Ammon's horn (tissue), 1 donor: ENCODE results near the gene PKN1.

ENCODE experiments used
- DNase-seq: peaks from one replicate; pipeline ENCODE4 v3.0.0-alpha.2; 2016; ENCODE audit warnings: low spot score

The PKN1 gene

DNA sequence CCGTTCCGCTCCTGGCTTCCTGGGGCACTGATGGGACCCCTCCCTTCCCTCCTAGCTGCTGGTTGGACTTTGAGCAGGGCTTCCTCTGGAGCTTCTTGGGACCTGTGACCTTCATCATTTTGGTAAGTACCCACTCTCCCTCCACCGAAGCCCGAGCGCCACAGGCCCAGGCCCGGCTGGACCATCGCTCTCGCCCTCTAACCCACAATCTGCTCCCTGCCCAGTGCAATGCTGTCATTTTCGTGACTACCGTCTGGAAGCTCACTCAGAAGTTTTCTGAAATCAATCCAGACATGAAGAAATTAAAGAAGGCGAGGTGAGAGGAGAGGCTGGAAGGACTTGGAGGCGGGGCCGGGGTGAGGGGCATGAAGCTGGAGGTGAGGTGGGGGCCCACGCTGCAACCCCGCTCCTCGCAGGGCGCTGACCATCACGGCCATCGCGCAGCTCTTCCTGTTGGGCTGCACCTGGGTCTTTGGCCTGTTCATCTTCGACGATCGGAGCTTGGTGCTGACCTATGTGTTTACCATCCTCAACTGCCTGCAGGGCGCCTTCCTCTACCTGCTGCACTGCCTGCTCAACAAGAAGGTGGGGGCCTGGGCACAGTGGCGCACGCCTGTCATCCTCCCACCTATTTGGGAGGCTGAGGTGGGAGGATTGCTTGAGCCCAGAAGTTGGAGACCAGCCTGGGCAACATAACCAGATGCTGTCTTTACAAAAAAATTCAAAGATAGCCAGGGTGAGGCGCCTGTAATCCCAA lies 26.3 kb upstream of the PKN1 start:
- DNase-seq = no peak

DNA sequence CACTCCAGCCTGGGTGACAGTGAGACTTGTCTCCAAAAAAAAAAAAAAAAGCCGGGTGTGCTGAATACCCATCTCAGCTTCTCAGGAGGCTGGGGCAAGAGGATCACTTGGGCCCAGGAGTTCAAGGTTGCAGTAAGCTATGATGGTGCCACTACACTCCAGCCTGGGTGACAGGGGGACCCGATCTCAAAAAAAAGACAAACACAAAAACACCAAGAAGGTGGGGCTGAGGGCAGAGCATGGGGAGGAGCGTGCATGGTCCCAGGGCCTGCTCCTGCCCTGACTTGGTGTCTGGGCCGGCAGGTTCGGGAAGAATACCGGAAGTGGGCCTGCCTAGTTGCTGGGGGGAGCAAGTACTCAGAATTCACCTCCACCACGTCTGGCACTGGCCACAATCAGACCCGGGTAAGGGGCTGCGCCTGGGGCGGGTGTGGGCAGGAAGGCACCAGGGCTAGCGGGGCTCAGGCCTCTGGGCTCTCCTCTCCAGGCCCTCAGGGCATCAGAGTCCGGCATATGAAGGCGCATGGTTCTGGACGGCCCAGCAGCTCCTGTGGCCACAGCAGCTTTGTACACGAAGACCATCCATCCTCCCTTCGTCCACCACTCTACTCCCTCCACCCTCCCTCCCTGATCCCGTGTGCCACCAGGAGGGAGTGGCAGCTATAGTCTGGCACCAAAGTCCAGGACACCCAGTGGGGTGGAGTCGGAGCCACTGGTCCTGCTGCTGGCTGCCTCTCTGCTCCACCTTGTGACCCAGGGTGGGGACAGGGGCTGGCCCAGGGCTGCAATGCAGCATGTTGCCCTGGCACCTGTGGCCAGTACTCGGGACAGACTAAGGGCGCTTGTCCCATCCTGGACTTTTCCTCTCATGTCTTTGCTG lies 25.3 kb upstream of the PKN1 start:
- no peak for DNase-seq

DNA sequence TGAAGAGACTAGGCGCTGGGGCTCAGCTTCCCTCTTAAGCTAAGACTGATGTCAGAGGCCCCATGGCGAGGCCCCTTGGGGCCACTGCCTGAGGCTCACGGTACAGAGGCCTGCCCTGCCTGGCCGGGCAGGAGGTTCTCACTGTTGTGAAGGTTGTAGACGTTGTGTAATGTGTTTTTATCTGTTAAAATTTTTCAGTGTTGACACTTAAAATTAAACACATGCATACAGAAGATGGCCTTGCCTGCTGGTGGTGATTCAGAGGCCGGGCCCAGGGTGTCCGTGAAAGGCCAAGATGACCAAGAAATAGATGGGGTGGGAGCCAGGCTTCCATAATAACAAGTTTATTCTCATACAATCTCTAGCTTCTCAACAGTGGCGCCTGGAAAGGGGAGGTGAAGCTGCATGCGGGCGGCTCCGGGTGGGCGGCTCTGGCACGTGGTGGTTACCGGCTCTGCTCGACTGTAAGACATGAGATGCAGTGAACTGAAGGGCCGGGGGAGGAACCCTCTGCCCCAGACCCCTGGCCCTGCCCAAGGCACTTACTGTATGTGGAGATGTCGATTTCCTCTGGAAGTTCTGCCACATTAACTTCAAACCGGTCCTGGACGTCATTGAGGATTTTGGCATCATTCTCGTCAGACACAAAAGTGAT lies 24.5 kb upstream of the PKN1 start:
- DNase-seq = no peak

DNA sequence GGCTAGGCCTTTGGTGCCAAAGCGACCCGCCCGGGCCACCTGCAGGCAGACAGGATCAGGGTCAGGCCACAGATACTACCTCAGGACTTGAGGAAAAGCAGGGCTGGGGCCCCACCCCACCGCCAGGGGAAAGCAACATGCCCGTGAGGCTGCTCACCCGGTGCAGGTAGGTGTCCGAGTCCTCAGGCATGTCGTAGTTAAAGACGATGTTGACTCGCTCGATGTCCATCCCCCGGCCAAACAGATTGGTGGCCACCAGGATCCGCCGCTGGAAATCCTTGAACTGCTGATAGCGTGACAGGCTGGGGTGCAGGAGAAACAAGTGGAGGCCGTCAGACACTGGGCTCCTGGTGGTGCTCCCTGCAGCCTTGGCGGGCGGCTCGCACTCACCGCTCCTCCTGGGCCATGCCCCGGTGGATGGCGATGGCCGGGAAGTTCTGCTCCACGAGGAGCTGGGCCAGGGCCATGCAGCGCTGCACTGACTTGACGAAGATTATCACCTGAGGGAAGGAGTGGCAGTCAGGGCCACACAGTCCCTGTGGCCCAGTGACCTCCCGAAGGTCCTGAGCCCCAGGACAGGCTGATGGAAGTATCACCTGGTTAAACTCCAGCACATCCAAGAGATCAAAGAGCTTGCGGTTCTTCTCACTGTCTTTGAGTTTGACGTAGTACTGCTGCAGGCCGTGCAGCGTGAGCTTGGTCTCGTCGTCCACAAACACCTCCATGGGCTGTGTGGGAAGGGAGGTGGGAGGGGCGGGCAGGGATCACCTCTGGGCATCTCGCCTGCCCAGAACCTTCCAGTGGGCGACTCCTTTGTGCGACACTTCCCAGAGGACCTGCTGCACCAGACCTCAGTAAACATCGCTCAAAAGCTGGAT lies 23.7 kb upstream of the PKN1 start:
- DNase-seq = no peak

DNA sequence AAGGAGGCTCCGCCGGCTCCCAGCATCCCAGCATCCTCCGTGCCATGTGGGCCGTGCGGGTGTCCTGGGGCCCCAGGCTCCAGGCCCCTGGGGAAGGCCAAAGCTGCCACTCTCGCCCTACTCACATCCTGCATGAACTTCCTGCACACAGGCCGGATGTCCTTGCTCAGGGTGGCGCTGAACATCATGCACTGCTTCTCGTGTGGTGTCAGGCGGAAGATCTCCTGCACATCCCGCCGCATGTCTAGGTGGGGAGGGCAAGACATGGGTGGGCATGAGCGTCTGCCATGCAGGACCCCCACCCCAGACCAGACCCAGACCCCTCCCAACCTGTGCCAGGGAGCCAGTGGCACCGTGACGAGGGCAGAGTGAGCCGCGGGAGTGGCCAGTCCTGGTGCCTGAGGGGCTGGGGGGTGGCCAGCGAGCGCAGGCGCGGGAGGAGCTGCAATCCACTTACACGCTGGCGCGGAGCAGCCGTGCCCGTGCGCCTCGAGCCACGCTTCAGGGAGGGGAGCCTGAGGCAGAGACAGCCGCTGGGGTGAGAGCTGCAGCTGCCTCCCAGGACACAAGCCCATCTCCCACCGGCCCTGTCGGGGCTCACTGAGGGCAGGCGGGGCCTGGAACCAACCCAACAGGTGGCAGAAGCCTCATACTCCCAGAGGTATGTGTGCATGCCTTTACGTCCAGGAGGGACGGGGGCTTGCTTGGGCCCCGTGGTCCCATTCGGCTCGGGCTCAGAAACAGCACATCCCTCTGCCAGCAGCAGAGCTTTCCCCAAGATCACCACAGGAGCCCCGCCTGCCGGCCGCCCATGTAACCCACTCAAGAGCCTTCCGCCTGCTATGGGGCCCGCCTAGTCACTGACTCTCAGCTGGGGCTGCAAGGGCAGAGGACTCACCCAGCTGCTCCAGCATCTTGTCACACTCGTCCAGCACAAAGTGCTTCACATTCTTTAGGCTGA lies 22.7 kb upstream of the PKN1 start:
- no peak for DNase-seq

DNA sequence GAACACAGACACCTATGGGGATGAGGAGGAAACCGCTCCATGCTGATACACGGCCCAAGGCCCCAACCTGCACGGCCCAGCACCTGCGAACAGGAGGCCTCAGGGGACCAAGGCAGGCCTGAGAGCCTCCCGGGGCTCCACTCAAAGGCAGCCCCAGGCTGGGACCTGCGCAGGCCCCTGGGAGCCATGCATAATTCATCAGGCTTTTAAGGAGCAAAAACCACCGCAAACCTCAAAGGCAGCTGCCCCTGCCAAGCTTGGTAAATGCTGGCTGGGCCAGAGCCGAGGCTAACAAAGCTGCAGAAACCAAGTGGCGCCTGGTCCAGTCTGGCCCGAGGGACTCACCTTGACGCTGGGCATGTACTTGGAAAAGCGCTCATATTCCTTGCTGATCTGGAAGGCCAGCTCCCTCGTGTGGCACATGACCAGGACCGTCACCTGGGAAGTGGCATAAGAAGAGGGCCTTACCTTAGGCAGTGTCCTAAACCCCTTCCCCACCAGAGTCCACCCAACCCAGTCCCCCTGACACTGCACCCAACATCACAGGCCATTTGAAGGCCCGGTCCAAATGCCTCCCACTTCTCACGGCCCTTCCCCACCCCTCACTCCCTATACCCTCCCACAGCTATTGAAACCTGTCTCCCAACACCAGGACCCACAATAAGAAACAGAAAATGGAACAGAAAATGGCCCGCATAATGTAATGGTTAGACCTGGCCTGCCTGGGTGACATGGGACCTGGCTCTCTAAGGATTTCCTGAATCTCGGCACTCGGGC lies 21.8 kb upstream of the PKN1 start:
- DNase-seq = no peak

DNA sequence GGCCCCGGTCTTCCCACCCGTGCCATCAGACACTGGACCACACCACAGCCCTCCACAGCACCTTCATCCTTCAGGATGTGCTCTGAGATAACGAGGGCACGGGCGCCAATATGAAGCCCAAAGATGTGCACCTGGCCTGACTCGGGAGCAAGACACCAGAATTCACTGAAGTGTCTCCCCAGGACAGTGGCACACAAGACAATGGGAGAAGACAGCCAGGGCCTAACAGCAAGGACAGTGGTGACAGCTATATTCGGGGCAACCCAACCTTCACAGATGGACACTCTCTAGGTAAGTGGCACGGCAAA lies 21.2 kb upstream of the PKN1 start:
- no peak for DNase-seq

DNA sequence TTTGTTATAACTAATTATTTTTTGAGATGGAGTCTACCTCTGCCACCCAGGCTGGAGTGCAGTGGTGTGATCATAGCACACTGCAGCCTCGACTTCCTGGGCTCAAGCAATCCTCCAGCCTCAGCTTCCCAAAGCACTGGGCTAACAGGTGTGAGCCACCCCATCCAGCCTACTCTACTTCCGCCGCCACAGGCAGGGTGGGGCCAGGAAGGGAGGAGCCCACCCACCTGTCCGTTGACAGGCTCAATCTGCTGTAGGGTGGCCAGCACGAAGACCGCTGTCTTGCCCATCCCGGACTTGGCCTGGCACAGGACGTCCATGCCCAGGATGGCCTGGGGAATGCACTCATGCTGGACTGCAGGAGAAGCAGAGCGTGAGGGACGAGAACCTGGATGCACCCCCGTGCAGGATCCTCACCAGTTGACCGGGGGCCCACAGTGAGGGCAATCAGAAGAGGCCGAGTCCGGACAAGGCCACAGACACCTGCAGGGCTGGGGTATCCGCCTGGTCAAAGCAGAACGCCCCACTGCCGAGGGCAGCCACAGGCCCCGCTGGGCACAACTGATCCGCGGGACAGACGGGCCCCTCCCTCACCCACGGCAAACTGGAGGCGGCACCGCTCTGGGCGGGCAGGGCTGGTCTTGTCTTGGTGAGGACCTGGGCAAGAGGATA lies 20.6 kb upstream of the PKN1 start:
- no peak for DNase-seq

DNA sequence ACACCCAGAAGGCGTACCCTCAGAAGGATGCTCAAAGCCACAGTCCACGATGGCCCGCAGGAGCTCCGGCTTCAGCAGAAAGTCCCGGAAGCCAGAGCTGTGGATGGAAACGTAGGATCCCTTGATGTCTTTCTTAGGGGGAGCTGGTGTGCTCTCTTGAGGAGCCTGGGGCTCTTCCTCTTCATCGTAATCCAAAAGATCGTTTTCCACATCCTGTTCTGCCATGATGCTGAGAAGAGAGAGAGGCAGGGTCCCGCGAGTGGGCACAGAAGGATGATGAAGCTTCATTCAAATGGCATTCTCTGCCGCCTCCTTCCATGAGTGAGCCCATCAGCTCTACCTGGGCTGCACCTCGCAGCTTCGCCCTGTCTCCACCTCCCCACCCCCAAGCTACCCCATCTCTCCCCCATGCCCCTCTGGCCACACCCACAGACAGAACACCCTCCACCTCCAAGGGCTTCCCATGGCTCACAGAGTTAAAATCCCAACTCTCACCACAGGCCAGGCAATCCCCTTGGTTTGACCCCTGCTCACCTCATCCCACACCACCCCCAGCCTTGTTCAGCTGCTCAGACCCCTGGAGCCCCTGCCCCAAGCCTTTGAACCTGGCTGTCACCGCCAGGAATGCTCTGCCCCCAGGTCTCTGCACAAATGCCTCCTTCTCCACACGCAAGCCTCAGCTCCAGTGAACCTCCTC lies 20.0 kb upstream of the PKN1 start:
- no peak for DNase-seq

GRCh38 chr19:14413693-14414181 lies 19.4 kb upstream of the PKN1 start:
- no peak for DNase-seq

DNA sequence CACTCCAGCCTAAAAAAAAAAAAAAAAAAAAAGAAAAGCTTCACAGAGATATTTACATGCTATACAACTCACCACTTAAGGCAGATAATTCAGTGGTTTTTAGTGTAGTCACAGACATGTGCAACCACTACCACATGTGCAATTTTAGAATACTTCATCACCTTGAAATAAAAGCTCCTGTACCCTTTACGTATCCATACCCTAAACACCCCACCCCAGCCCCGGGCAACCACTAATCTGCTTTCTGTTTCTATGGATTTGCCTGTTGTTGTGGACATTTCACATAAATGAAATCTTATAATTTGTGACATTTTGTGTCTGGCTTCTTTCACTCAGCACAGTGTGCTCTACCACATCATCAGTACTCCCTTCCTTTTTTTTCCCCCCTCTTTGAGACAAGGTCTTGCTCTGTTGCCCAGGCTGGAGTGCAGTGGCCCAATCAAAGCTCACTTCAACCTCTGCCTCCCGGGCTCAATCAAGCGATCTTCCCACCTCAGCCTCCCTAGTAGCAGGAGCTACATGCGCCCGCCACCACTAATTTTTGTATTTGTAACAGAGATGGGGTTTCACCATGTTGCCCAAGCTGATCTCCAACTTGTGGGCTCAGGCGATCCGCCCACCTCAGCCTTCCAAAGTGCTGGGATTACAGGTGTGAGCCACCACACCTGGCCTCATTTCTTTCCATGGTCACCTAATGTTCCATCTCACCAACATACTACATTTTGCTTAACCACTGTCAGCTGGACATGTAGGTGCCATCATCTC lies 18.0 kb upstream of the PKN1 start:
- DNase-seq = no peak

DNA sequence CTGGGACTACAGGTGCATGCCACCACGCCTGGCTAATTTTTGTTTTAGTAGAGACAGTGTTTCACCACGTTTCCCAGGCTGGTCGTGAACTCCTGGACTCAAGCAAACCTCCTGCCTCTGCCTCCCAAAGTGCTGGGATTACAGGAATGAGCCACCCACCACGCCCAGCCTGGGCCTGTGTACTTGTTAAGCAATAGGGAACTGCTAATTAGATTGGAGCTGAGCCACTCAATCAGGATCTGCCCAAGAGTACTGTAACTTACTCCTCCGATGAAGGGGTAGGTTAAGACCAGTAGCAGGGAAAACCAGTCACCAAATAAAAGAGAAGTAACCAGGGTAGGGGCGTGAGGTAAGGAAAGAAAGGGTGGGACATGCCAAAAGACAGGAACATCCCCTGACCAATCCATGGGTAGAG lies 16.3 kb upstream of the PKN1 start:
- DNase-seq = no peak

- DNase-seq = peak; percentile 84
These were observed 14.3 kb upstream of the PKN1 start for GRCh38 chr19:14418856-14419105.

GRCh38 chr19:14419106-14419813 lies 13.8 kb upstream of the PKN1 start, which contains the start of gene DDX39A:
DDX39A (minus strand) TSS chr19:14419341; CDS start chr19:14413220, 6,121 bp downstream.
- DNase-seq = peak; percentile 99

GRCh38 chr19:14425696-14426138 lies 7.4 kb upstream of the PKN1 start:
- no peak for DNase-seq

DNA sequence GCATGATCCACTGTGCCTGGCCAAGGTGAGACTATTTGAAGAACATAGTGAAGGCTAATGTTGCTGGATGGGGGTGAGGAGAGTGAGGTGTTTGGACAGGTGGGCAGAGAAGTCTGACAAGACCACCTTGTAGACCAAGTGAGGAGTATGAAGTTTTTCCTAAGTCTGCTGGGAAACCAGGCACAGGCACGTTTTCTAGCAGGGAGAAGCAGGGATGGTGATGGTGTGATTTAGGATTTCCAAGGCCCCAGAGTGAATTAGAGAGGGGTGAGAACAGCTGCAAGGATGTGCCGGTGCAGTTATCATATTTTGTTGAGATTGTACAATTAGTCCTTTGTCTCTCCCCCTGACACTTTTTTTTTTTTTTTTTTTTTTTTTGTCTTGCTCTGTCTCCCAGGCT lies 5.6 kb upstream of the PKN1 start:
- DNase-seq = no peak

DNA sequence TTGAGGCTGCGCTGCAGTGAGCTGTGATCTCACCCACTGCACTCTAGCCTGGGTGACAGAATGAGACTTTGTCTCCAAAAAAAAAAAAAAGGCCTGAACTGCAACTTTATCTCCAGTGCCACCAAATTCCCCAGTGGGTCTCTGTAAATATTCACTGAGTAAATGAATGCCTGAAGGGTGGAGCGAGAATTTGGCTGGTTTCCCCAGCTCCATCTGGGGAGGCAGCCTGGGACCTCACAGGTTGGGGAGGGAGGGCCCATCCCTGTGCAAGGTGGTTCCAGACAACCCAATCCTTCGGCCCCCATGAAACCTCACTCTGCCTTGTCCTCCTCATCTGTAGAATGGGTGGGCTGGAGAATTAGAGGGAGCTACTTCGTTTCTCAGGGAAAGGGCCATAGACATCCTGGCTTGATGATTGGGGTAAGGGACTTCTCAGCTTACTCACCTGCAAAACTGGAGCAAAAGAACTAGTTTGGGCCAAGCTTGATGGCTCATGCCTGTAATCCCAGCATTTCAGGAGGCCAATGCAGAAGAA lies 4.2 kb upstream of the PKN1 start:
- no peak for DNase-seq
